GM12872 (cell line): ENCODE data around the gene PPP6R3.

Experiments used
- TF ChIP-seq, protein P1 (sequence below): IDR thresholded peaks from 3 replicates; pipeline ENCODE4 v1.5.1; 2011; ENCODE audit warnings: low read depth, mild to moderate bottlenecking, low read length, moderate library complexity; ENCODE audit not compliant: insufficient read depth

PPP6R3 gene

DNA sequence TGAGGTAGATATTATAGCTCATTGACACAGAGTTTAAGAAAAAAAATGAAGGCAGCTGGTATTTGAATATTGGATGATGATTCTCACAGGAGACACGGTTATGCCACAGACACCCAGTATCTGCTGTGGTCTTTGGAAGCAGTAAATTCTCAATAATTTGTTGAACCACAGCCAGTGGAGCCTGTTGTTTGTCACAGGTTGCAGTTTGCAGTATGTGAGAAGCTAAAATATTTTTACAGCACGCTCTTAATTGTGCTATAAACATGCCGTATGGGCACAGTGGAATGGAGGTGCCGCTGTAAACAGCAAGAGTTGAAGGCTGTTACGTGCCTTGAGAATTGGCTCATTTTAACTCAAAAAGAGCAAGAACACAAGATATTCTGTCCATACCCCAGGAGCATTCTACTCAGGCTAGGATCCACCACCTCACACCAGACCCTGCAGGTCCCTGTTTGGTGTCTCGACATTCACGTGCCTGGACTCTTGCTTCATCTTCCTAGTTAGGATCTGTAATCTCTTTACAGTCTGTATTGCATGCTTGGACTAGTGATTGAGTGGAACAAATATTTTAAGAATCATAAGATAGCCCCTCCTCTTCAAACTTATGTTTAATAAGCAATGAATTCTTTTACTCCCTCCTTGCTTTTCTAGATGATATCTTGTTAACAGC lies 129.1 kb downstream of the PPP6R3 start:
- TF ChIP-seq, protein P1, sequence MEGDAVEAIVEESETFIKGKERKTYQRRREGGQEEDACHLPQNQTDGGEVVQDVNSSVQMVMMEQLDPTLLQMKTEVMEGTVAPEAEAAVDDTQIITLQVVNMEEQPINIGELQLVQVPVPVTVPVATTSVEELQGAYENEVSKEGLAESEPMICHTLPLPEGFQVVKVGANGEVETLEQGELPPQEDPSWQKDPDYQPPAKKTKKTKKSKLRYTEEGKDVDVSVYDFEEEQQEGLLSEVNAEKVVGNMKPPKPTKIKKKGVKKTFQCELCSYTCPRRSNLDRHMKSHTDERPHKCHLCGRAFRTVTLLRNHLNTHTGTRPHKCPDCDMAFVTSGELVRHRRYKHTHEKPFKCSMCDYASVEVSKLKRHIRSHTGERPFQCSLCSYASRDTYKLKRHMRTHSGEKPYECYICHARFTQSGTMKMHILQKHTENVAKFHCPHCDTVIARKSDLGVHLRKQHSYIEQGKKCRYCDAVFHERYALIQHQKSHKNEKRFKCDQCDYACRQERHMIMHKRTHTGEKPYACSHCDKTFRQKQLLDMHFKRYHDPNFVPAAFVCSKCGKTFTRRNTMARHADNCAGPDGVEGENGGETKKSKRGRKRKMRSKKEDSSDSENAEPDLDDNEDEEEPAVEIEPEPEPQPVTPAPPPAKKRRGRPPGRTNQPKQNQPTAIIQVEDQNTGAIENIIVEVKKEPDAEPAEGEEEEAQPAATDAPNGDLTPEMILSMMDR = no peak

- TF ChIP-seq, protein P1 = no peak
These were observed 131.2 kb downstream of the PPP6R3 start for GRCh38 chr11:68591719-68592118.

DNA sequence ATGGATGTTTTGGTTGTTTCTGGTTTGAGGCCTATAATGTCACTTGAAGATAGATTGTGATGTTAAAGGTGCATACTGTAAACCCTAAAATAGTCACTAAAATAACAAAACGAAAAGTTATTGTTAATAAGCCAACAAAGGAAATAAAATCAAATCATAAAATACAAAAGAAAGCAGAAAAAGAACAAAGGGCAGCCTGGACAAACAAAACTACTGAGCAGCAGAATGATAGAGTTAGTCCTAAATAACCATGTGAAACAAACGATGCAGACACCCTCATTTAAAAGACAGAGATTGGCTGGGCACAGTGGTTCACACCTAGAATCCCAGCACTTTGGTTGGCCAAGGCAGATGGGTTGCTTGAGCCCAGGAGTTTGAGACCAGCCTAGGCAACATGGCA lies 132.9 kb downstream of the PPP6R3 start:
- TF ChIP-seq, protein P1 = no peak

DNA sequence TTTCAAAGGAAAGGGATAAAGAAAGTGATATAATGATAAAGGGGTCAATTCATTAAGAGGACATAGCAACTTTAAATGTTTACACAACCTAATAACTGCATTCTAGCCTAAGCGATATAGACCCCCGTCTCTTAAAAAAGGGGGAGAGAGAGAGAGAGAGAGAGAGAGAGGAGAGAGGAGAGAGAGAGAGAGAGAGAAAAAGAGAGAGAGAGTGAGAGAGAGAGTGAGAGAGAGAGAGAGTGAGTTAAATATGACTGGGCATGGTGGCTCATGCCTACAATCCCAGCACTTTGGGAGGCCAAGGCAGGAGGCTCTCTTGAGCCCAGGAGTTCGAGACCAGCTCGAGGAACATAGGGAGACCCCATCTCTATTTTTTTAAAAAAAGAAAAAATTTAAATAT lies 133.6 kb downstream of the PPP6R3 start:
- TF ChIP-seq, protein P1 = no peak

GRCh38 chr11:68596231-68596630 lies 135.7 kb downstream of the PPP6R3 start:
- TF ChIP-seq, protein P1 = no peak

GRCh38 chr11:68598816-68599653 lies 138.5 kb downstream of the PPP6R3 start:
- TF ChIP-seq, protein P1 = no peak

DNA sequence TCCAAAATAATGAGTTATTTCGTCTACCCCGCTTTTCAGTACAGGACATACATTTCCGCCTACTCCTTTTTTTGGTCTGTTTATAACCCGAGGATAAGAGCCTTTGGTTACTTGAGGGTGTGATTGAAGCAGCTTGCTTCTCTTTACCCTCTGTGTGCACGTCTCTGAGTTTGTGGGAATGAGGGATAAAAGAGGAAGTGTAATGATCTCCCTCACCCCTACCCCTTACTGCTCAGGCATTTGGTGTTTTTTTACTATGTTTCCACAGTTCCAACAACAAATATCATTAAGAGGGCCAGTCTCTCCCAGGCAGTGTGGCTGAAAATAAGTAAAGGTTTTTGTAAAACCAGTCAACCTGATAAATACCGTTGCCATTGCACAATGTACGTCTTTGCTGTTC lies 140.6 kb downstream of the PPP6R3 start:
- TF ChIP-seq, protein P1 = no peak
